Activated T-helper 2 cell treated with anti-CD3 and anti-CD28 coated beads, Interferon-gamma antibody, Interleukin-2, Interleukin-4, amounts not matched to agents 10 μg/mL and 5 μg/mL and 100 μg/mL, durations not matched to agents 14 hours and 24 hours and 36 hours (primary cell): ENCODE data around the gene FLVCR2. TPM values are rescaled to one million over a fixed set of nuclear protein-coding genes. Genes with fewer than 3 reads are reported as not detected.
"Not testable (repeated sequence)": the region's sequence is repeated elsewhere in the genome, so short reads cannot be mapped to it uniquely, and the experiment has no call there.

Experiments used
- DNase-seq: peaks from one replicate; pipeline ENCODE4 v3.0.0; 2021; ENCODE audit warnings: low spot score
- H3K27ac Mint-ChIP-seq: one replicate; pipeline ENCODE4 v1.8.0; 2021; ENCODE audit warnings: mixed read lengths
- H3K27me3 Mint-ChIP-seq: one replicate; pipeline ENCODE4 v1.8.0; 2021; ENCODE audit warnings: low read depth, mixed read lengths
- H3K36me3 Mint-ChIP-seq: one replicate; pipeline ENCODE4 v1.8.0; 2021; ENCODE audit warnings: low read depth, mixed read lengths
- H3K4me1 Mint-ChIP-seq: one replicate; pipeline ENCODE4 v1.8.0; 2021; ENCODE audit warnings: low read depth, mixed read lengths
- H3K4me3 Mint-ChIP-seq: one replicate; pipeline ENCODE4 v1.8.0; 2021; ENCODE audit warnings: low read depth, mild to moderate bottlenecking, moderate library complexity, mixed read lengths
- H3K9me3 Mint-ChIP-seq: one replicate; pipeline ENCODE4 v1.8.0; 2021; ENCODE audit warnings: mixed read lengths
- intact Hi-C: fragments of 100-400 bp; cut with micrococcal nuclease; formaldehyde crosslinking; loops from one replicate; pipeline ENCODE4 v1.15.1; 2023
- total RNA-seq: library from RNA; stranded (reverse); gene quantifications from 2 replicates; pipeline ENCODE4 v1.2.3, GENCODE V29; 2022

Gene FLVCR2
- total RNA-seq, 1 donor from 2014 or later, result 3.2 TPM

DNA sequence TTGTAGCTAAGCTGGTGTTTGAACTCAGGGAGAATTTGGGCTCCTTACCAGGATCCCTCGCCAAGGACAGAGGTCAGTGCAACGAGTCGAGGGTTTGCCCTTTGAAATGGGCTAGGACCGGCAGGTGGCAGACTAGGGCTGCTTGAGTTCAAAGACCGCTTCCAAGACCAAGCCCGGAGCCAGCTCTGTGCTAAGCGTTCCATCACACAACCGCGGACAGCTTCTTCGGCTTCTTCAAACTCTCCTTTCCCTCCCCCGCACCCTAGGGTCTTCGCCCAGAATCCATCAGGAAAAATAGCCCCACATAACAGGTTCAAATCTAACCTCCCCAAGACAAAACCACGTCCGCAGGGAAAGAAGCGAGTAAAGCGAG is 705 bp upstream of the FLVCR2 start:
- Mint-ChIP-seq H3K36me3 (no peaks in the 10 kb centered on the region), H3K4me3 (peak overlapping the region; percentile 81), H3K4me1 (peaks cover 19% of the 10 kb centered on the region), H3K27ac (peak overlapping the region; percentile 42), H3K27me3 (peaks cover 3% of the 10 kb centered on the region), H3K9me3 (no peaks in the 10 kb centered on the region)
- peak; percentile 60 for DNase-seq
- intact Hi-C loops, result loop anchor here (1.0 to 5.0 kb wide), 2 partner anchors 77 to 405 kb away; partner anchors contain the start of gene TGFB3

DNA sequence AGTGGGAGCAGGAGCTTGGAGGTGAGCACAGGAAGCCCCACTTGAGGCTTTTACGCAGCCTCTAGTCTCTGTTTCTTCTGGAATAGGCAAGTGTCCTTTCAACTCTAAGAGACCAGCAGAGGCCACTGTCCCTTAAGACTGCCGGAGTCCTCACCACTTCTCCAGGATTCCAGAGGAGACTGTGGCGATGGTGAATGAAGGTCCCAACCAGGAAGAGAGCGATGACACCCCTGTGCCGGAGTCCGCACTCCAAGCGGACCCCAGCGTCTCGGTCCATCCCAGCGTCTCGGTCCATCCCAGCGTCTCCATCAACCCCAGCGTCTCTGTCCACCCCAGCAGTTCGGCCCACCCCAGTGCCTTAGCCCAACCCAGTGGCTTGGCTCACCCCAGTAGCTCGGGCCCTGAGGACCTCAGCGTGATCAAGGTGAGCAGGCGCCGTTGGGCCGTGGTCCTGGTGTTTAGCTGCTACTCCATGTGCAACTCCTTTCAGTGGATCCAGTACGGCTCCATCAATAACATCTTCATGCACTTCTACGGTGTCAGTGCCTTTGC is 442 bp downstream of the FLVCR2 start:
- no peaks in the 10 kb centered on the region for H3K36me3 Mint-ChIP-seq
- peaks cover 3% of the 10 kb centered on the region for H3K27me3 Mint-ChIP-seq
- peak overlapping the region; percentile 81 for H3K4me3 Mint-ChIP-seq
- intact Hi-C loops, result loop anchor here (5.0 kb wide), 1 partner anchor 403 kb away; the partner anchor contains the start of gene TGFB3
- peaks cover 19% of the 10 kb centered on the region for H3K4me1 Mint-ChIP-seq
- H3K27ac Mint-ChIP-seq, result no peak overlapping the region
- H3K9me3 Mint-ChIP-seq, result no peaks in the 10 kb centered on the region
- DNase-seq, result no peak

- peak overlapping the region; percentile 81 for H3K4me3 Mint-ChIP-seq
- no peak overlapping the region for H3K27ac Mint-ChIP-seq
- intact Hi-C loops, result loop anchor here (5.0 kb wide), 1 partner anchor 403 kb away; the partner anchor contains the start of gene TGFB3
- H3K27me3 Mint-ChIP-seq, result peaks cover 3% of the 10 kb centered on the region
- no peaks in the 10 kb centered on the region for H3K9me3 Mint-ChIP-seq
- H3K36me3 Mint-ChIP-seq, result no peaks in the 10 kb centered on the region
- H3K4me1 Mint-ChIP-seq, result peaks cover 19% of the 10 kb centered on the region
- no peak for DNase-seq
Measured at GRCh38 chr14:75579338-75579864, 981 bp downstream of the FLVCR2 start.

- H3K27me3 Mint-ChIP-seq, result peaks cover 3% of the 10 kb centered on the region
- H3K4me1 Mint-ChIP-seq, result peaks cover 19% of the 10 kb centered on the region
- no peaks in the 10 kb centered on the region for H3K36me3 Mint-ChIP-seq
- no peak for DNase-seq
- no peaks in the 10 kb centered on the region for H3K9me3 Mint-ChIP-seq
- intact Hi-C loops, result loop anchor here (5.0 kb wide), 1 partner anchor 402 kb away; the partner anchor contains the start of gene TGFB3
- H3K27ac Mint-ChIP-seq, result no peak overlapping the region
- H3K4me3 Mint-ChIP-seq, result peak overlapping the region; percentile 62
Measured at GRCh38 chr14:75579882-75580281, 1.5 kb downstream of the FLVCR2 start.

- Mint-ChIP-seq H3K36me3 (no peaks in the 10 kb centered on the region), H3K4me1 (no peaks in the 10 kb centered on the region), H3K27ac (no peak overlapping the region), H3K27me3 (no peaks in the 10 kb centered on the region), H3K4me3 (no peak overlapping the region), H3K9me3 (peaks cover 3% of the 10 kb centered on the region)
- intact Hi-C loops, result no loop called here
- DNase-seq, result no peak
Measured at GRCh38 chr14:75587388-75587787, 9.0 kb downstream of the FLVCR2 start.

DNA sequence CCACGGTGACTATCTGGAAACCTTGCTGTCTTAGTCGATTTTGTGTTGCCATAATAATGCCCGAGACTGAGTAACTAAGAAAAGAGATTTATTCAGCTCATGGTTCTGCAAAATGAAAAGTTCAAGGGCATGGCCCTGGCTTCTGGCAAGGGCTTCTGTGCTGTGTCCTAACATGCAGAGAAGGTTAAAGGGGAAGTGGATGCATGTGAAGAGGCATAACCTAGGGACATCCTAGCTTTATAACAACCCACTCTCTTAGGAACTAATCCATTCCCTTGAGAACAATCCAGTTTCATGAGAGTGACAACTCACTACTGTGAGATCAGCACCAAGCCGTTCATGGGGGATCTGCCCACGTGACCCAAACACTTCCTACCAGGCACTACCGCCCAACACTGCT is 11.5 kb downstream of the FLVCR2 start:
- Mint-ChIP-seq H3K4me3 (no peak overlapping the region), H3K27ac (no peak overlapping the region), H3K27me3 (no peaks in the 10 kb centered on the region), H3K9me3 (peaks cover 3% of the 10 kb centered on the region), H3K4me1 (no peaks in the 10 kb centered on the region), H3K36me3 (no peaks in the 10 kb centered on the region)
- no peak for DNase-seq
- intact Hi-C loops, result no loop called here

DNA sequence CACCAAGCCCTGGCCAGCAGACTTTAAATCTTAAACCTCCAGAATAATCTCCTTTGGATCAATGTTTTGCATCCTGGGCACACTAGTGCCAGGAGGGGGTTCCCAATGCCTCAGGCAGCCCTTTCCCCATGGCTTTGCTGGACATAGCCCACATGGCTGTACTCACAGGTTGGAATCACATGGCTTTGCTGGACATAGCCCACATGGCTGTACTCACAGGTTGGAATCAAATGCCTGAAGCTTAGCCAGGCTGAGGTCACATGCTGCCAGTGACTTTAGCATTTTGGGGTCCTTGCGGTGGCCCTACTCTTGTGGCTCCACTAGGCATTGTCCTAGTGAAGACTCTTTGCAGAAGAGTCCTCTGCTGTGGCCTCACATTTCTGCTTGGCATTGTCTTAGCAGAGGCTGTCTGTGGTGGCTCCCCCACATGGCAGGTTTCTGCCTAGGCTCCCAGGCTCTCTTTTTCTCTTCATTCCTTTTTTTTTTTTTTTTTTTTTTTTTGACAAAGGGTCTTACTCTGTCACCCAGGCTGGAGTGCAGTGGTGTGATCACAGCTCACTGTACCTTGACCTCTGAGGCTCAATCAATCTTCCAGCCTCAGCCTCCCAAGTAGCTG is 13.0 kb downstream of the FLVCR2 start:
- peaks cover 3% of the 10 kb centered on the region for H3K9me3 Mint-ChIP-seq
- intact Hi-C loops, result no loop called here
- no peak for DNase-seq
- no peaks in the 10 kb centered on the region for H3K4me1 Mint-ChIP-seq
- H3K4me3 Mint-ChIP-seq, result no peak overlapping the region
- no peak overlapping the region for H3K27ac Mint-ChIP-seq
- no peaks in the 10 kb centered on the region for H3K36me3 Mint-ChIP-seq
- H3K27me3 Mint-ChIP-seq, result no peaks in the 10 kb centered on the region

- Mint-ChIP-seq H3K4me3 (no peak overlapping the region), H3K27ac (no peak overlapping the region), H3K36me3 (no peaks in the 10 kb centered on the region), H3K27me3 (no peaks in the 10 kb centered on the region), H3K4me1 (no peaks in the 10 kb centered on the region), H3K9me3 (peaks cover 3% of the 10 kb centered on the region)
- no peak for DNase-seq
- intact Hi-C loops, result no loop called here
Measured at GRCh38 chr14:75591987-75592575, 13.7 kb downstream of the FLVCR2 start.

DNA sequence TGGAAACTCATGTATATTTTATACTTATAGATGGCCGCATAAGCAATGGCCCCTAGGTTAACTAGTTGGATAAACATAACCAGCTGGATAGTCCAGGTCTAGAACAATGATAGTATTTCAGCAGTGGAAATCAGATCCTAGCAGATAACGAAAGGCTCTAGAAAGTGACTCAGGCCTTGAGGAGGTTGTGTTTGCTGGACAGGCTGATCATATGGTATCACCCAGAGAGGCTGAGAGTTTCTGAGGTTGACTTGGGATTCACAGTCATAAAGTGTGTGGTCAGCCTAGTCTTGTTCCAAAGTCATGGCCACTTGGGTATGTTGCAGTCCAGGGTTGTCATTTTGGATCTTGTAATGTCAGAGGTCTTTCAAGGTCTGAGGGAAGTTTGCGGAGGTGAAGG is 16.8 kb downstream of the FLVCR2 start:
- Mint-ChIP-seq H3K4me3 (no peak overlapping the region), H3K27ac (no peak overlapping the region), H3K9me3 (peaks cover 3% of the 10 kb centered on the region), H3K36me3 (no peaks in the 10 kb centered on the region), H3K27me3 (no peaks in the 10 kb centered on the region), H3K4me1 (no peaks in the 10 kb centered on the region)
- intact Hi-C loops, result no loop called here
- no peak for DNase-seq

DNA sequence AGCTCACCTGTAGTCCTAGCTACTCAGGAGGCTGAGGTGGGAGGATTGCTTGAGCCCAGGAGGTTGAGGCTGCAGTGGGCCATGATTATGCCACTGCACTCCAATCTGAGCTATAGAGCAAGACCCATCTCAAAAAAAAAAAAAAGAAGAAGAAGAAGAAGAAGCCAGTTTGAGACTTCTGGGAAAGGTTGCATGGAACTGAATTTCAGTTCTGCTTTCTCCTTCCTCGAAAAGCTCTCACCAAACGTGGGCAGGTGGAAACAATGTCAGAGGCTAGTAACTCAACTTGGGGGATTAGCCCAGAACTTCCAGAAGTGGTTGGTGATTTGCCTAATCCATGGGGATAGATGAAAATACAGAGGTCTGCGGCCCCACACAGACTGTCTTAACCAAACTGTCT is 18.7 kb downstream of the FLVCR2 start:
- intact Hi-C loops, result no loop called here
- H3K36me3 Mint-ChIP-seq, result no peaks in the 10 kb centered on the region
- H3K4me3 Mint-ChIP-seq, result no peak overlapping the region
- H3K4me1 Mint-ChIP-seq, result no peaks in the 10 kb centered on the region
- no peaks in the 10 kb centered on the region for H3K9me3 Mint-ChIP-seq
- no peak overlapping the region for H3K27ac Mint-ChIP-seq
- peaks cover 2% of the 10 kb centered on the region for H3K27me3 Mint-ChIP-seq
- DNase-seq, result no peak

DNA sequence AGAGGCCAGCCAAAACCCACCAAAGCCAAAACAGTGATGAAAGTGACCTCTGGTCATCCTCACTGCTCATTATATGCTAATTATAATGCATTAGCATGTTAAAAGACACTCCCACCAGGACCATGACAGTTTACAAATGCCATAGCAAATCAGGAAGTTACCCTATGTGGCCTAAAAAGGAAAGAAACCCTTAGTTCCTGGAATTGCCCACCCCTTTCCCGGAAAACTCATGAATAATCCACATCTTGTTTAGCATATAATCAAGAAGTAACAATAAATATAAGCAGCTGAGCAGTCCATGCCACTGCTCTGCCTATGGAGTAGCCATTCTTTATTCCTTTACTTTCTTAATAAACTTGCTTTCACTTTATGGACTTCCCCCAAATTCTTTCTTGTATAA is 21.7 kb downstream of the FLVCR2 start:
- DNase-seq, H3K27ac Mint-ChIP-seq, intact Hi-C loops, H3K4me3 Mint-ChIP-seq, H3K4me1 Mint-ChIP-seq, H3K36me3 Mint-ChIP-seq, H3K27me3 Mint-ChIP-seq, H3K9me3 Mint-ChIP-seq: not testable (repeated sequence)

DNA sequence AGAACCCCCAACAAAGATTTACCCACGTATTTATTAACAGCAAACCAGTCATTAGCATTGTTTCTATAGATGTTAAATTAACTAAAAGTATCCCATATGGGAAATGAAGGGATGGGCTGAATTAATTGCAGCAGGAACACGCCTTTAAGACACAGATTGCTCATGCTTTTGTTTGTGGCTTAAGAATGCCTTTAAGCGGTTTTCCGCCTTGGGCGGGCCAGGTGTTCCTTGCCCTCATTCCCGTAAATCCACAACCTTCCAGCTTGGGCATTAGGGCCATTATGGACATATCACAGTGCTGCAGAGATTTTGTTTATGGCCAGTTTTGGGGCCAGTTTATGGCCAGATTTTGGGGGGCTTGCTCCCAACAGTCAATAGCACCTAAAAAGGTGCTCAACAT is 22.6 kb downstream of the FLVCR2 start:
- H3K27ac Mint-ChIP-seq, H3K4me3 Mint-ChIP-seq, H3K9me3 Mint-ChIP-seq, intact Hi-C loops, H3K4me1 Mint-ChIP-seq, H3K36me3 Mint-ChIP-seq, DNase-seq, H3K27me3 Mint-ChIP-seq: not testable (repeated sequence)

DNA sequence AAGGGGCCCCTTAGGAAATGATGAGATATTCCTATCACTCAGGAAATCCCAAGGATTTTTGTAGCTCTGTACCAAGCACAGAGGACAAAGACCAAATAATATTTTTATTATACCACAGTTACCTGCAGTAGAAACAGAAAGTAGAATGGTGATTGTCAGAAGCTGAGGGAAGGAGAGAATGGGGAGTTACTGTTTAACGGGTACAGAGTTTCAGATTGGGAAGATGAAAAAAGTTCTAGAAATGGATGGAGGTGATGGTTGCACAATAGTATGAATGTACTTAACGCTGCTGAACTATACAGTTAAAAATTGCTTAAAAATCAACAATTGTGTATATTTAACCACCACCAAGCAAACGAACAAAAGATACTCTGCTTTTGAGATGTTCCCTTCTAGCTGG is 24.1 kb downstream of the FLVCR2 start:
- H3K9me3 Mint-ChIP-seq, result peaks cover 4% of the 10 kb centered on the region
- H3K4me3 Mint-ChIP-seq, result no peak overlapping the region
- no peak overlapping the region for H3K27ac Mint-ChIP-seq
- H3K36me3 Mint-ChIP-seq, result peaks cover under 1% of the 10 kb centered on the region
- no peaks in the 10 kb centered on the region for H3K4me1 Mint-ChIP-seq
- DNase-seq, result no peak
- intact Hi-C loops, result no loop called here
- H3K27me3 Mint-ChIP-seq, result peaks cover 2% of the 10 kb centered on the region
